ENCODE measurements around the gene EGR4. TPM values are rescaled to one million over a fixed set of nuclear protein-coding genes. Genes with fewer than 3 reads are reported as not detected.

EGR4 gene
- polyA plus RNA-seq, 1 of the 3 experiments (the other 2 are of a cell fraction): 0.02 TPM

DNA sequence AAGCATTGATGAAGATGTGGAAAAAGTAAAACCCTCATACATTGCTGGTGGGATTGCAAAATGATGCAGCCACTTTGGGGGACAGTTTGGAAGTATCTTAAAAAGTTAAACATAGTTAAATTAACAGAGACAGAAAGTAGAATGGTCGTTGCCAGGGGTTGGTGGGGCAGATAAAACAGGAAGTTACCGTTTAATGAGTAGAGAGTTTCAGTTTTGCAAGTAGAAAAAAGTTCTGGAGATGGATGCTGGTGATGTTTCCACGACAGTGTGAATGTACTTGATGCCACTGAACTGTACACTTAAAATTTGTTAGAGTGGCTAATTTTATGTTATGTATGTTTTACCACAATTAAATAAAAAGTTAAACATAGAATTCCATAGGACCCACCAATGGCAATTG is 44.5 kb upstream of the EGR4 start:
- Histone ChIP-seq H3F3A (replicated peaks; ENCODE audit: insufficient read depth) (no peaks in the 10 kb centered on the region), H4K20me1 (ENCODE audit: insufficient read depth) (no peaks in the 10 kb centered on the region), H3K9me3 (no peaks in the 10 kb centered on the region), H2AFZ (ENCODE audit: low read depth) (no peak overlapping the region), H3K9me2 (no peaks in the 10 kb centered on the region), H3K27ac (ENCODE audit: low read depth in 2 of 2, low read length in 1 of 2) (no peak overlapping the region), H3K4me2 (no peak overlapping the region), H3K4me3 (ENCODE audit: low read depth in 2 of 2, low read length in 1 of 2) (no peak overlapping the region), H3K79me2 (ENCODE audit: insufficient read depth) (no peaks in the 10 kb centered on the region), H3K36me3 (replicated peaks in 1 of 2; ENCODE audit: control insufficient read depth in 1 of 2, insufficient read depth in 2 of 2, low read length in 1 of 2) (no peaks in the 10 kb centered on the region), H3K9ac (no peak overlapping the region), H3K27me3 (ENCODE audit: insufficient read depth) (no peaks in the 10 kb centered on the region; the same call in 1 of the 2 replicates), H3K4me1 (ENCODE audit: control insufficient read depth in 1 of 2, insufficient read depth in 2 of 2, low read depth in 1 of 2, low read length in 1 of 2) (no peaks in the 10 kb centered on the region; a peak in 1 of 4 replicates)
- POLR2A ChIA-PET: no interaction called here
- TF ChIP-seq POLR2AphosphoS5 (IDR thresholded peaks at IDR 0.05; ENCODE audit: low read depth, low read length): no peak
- no peak for TF ChIP-seq NRF1 (IDR thresholded peaks at IDR 0.05; ENCODE audit: low read depth, low read length)
- TF ChIP-seq, protein P1, sequence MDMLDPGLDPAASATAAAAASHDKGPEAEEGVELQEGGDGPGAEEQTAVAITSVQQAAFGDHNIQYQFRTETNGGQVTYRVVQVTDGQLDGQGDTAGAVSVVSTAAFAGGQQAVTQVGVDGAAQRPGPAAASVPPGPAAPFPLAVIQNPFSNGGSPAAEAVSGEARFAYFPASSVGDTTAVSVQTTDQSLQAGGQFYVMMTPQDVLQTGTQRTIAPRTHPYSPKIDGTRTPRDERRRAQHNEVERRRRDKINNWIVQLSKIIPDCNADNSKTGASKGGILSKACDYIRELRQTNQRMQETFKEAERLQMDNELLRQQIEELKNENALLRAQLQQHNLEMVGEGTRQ (IDR thresholded peaks at IDR 0.05; ENCODE audit: borderline replicate concordance, low read depth, low read length): no peak
- TF ChIP-seq RCOR1 (IDR thresholded peaks at IDR 0.05; ENCODE audit: low read length): no peak
- no peak for TF ChIP-seq SIN3A (IDR thresholded peaks at IDR 0.05; ENCODE audit: borderline replicate concordance, low read depth, low read length)
- TF ChIP-seq, protein P2, sequence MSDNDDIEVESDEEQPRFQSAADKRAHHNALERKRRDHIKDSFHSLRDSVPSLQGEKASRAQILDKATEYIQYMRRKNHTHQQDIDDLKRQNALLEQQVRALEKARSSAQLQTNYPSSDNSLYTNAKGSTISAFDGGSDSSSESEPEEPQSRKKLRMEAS (IDR thresholded peaks at IDR 0.05; ENCODE audit: low read depth): no peak
- TF ChIP-seq, protein P3, sequence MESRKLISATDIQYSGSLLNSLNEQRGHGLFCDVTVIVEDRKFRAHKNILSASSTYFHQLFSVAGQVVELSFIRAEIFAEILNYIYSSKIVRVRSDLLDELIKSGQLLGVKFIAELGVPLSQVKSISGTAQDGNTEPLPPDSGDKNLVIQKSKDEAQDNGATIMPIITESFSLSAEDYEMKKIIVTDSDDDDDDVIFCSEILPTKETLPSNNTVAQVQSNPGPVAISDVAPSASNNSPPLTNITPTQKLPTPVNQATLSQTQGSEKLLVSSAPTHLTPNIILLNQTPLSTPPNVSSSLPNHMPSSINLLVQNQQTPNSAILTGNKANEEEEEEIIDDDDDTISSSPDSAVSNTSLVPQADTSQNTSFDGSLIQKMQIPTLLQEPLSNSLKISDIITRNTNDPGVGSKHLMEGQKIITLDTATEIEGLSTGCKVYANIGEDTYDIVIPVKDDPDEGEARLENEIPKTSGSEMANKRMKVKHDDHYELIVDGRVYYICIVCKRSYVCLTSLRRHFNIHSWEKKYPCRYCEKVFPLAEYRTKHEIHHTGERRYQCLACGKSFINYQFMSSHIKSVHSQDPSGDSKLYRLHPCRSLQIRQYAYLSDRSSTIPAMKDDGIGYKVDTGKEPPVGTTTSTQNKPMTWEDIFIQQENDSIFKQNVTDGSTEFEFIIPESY (IDR thresholded peaks at IDR 0.05; ENCODE audit: borderline replicate concordance, low read depth): no peak
- TF ChIP-seq MEF2A (IDR thresholded peaks at IDR 0.05; ENCODE audit: borderline replicate concordance, low read depth): no peak
- no peak for TF ChIP-seq GATA2 (CRISPR knock-in tag; IDR thresholded peaks at IDR 0.05)
- no peak for TF ChIP-seq RAD21 (IDR thresholded peaks at IDR 0.05; ENCODE audit: low read length)
- TF ChIP-seq TEAD4 (IDR thresholded peaks at IDR 0.05; ENCODE audit: borderline replicate concordance, insufficient read depth): no peak
- TF ChIP-seq CHD2 (IDR thresholded peaks at IDR 0.05; ENCODE audit: low read length, partially characterized antibody): no peak
- TF ChIP-seq, protein P4, sequence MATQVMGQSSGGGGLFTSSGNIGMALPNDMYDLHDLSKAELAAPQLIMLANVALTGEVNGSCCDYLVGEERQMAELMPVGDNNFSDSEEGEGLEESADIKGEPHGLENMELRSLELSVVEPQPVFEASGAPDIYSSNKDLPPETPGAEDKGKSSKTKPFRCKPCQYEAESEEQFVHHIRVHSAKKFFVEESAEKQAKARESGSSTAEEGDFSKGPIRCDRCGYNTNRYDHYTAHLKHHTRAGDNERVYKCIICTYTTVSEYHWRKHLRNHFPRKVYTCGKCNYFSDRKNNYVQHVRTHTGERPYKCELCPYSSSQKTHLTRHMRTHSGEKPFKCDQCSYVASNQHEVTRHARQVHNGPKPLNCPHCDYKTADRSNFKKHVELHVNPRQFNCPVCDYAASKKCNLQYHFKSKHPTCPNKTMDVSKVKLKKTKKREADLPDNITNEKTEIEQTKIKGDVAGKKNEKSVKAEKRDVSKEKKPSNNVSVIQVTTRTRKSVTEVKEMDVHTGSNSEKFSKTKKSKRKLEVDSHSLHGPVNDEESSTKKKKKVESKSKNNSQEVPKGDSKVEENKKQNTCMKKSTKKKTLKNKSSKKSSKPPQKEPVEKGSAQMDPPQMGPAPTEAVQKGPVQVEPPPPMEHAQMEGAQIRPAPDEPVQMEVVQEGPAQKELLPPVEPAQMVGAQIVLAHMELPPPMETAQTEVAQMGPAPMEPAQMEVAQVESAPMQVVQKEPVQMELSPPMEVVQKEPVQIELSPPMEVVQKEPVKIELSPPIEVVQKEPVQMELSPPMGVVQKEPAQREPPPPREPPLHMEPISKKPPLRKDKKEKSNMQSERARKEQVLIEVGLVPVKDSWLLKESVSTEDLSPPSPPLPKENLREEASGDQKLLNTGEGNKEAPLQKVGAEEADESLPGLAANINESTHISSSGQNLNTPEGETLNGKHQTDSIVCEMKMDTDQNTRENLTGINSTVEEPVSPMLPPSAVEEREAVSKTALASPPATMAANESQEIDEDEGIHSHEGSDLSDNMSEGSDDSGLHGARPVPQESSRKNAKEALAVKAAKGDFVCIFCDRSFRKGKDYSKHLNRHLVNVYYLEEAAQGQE (IDR thresholded peaks at IDR 0.05; ENCODE audit: low read depth, low read length): no peak
- TF ChIP-seq ELF1 (IDR thresholded peaks at IDR 0.05): no peak
- no peak for TF ChIP-seq CTCF (IDR thresholded peaks at IDR 0.05)
- TF ChIP-seq MXI1 (IDR thresholded peaks at IDR 0.05; ENCODE audit: low read depth, low read length): no peak
- TF ChIP-seq FOSL2 (IDR thresholded peaks at IDR 0.05; ENCODE audit: borderline replicate concordance, low read depth): no peak
- no peak for TF ChIP-seq EP300 (IDR thresholded peaks at IDR 0.05; ENCODE audit: borderline replicate concordance in 1 of 2, low read depth in 1 of 2, low read length in 1 of 2)
- DNase-seq: no peak
- CTCF ChIA-PET: interaction anchor here (1.1 kb wide), 1 partner anchor 13 kb away, joined by 3 read pairs; no protein-coding TSS in a partner anchor
- WGBS (ENCODE audit: low lambda C conversion rate): 4% methylated on average over 3 of the region's 3 CpGs
